Astrocyte of the cerebellum (primary cell): ENCODE measurements around the gene MAML2.

ENCODE experiments used
- DNase-seq: peaks from one replicate; pipeline ENCODE4 v3.0.0-alpha.2; 2011; ENCODE audit warnings: low read depth
- H3K4me3 ChIP-seq: 2 replicates; pipeline ENCODE4 v1.5.1; 2011; ENCODE audit warnings: mild to moderate bottlenecking, low read depth, low read length, moderate library complexity
- CTCF ChIP-seq: IDR thresholded peaks from 2 replicates; pipeline ENCODE4 v1.5.1; 2012; ENCODE audit warnings: low read length, low read depth, moderate library complexity, mild to moderate bottlenecking; ENCODE audit errors: missing control alignments
- in situ Hi-C: cut with HindIII; loops from 2 replicates; pipeline ENCODE4 v1.10.0; 2017; ENCODE audit warnings: low sequenced_read_pairs

MAML2 gene

GRCh38 chr11:96027021-96027420 lies 316.0 kb downstream of the MAML2 start:
- no peak for DNase-seq
- in situ Hi-C loops = no loop called here
- no peak overlapping the region for H3K4me3 ChIP-seq
- TF ChIP-seq CTCF = no peak

- TF ChIP-seq CTCF = no peak
- no peak for DNase-seq
- H3K4me3 ChIP-seq = no peak overlapping the region
- in situ Hi-C loops = no loop called here
These were observed 316.7 kb downstream of the MAML2 start for GRCh38 chr11:96026310-96026709.

GRCh38 chr11:96024666-96025065 lies 318.3 kb downstream of the MAML2 start:
- no peak overlapping the region for H3K4me3 ChIP-seq
- DNase-seq = no peak
- no peak for TF ChIP-seq CTCF
- in situ Hi-C loops = no loop called here

- in situ Hi-C loops = no loop called here
- TF ChIP-seq CTCF = no peak
- H3K4me3 ChIP-seq = no peak overlapping the region
- no peak for DNase-seq
These were observed 319.7 kb downstream of the MAML2 start for GRCh38 chr11:96023275-96023674.

- no peak for DNase-seq
- in situ Hi-C loops = no loop called here
- no peak for TF ChIP-seq CTCF
- H3K4me3 ChIP-seq = no peak overlapping the region
These were observed 320.9 kb downstream of the MAML2 start for GRCh38 chr11:96021901-96022650.

GRCh38 chr11:96019810-96020747 lies 322.9 kb downstream of the MAML2 start:
- DNase-seq = no peak
- in situ Hi-C loops = no loop called here
- H3K4me3 ChIP-seq = no peak overlapping the region
- no peak for TF ChIP-seq CTCF
